Hypothalamus (tissue), 51 donors: ENCODE measurements around the gene C5AR2.
A peak's percentile ranks its signal among the peaks of the same experiment; 100 is the strongest.
"Not testable (repeated sequence)": the region's sequence is repeated elsewhere in the genome, so short reads cannot be mapped to it uniquely, and the experiment has no call there.

Source experiments
- DNase-seq, 51 donors: peaks; one replicate each; lab custom pipeline; 2025; lab: John Stamatoyannopoulos, UW

The C5AR2 gene

DNA sequence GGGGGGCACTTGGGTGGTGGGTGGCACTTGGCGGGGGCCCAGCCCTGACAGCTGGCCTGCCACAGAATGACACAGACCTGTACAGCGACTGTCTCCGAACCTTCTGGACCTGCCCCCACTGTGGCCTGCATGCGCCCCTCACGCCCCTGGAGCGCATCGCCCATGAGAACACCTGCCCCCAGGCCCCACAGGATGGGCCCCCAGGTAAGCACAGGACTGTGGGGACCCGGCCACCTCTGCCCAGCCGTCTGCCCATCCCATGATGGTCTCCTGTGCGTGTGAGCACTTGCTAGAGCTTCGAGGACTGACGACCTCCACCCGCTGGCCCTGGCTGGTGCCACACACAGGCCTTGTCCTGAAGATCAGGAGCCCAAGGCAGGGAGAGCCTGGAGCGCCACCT is 49.1 kb downstream of the C5AR2 start:
- DNase-seq = no peak

DNA sequence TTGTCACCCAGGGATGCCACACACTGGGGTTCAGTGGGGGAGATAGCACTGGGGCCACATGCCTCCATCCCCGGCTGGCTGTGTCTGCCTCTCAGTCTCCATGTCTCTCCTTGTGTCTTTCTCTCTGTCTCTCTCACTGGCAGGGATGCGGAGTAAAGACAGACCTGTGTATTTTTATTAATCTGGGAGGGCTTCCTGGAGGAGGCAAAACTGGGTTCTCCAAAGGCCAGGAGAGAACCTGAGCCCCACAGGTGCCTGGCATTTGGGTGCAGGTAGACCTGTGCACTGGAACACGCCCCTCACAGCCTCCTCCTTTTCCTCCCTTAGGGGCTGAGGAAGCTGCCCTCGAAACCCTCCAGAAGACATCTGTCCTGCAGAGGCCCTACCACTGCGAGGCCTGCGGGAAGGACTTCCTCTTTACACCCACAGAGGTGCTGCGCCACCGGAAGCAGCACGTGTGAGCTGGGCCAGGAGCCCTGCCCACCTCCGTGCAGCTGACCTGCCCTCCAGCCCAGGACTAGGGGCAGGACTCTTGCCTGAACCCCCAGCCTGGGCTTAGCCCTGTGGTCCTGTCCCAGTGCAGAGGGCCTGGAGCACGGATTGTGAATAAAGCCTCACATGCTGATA is 49.8 kb downstream of the C5AR2 start:
- DNase-seq = no peak

DNA sequence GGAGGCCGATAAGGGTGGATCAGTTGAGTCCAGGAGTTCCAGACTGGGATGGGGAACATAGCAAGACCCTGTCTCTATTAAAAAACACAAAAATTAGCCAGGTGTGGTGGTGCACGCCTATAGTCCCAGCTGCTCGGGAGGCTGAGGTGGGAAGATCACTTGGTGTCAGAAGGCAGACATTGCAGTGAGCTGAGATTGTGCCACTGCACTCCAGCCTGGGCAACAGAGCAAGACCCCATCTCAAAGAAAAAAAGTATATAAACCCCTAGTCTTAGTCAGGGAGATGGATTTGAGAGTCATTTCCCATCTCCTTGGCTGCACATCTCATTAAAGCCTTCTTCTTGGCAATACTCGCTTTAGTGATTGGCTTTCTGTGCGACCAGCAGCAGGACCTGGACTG is 51.9 kb downstream of the C5AR2 start:
- not testable (repeated sequence) for DNase-seq

DNA sequence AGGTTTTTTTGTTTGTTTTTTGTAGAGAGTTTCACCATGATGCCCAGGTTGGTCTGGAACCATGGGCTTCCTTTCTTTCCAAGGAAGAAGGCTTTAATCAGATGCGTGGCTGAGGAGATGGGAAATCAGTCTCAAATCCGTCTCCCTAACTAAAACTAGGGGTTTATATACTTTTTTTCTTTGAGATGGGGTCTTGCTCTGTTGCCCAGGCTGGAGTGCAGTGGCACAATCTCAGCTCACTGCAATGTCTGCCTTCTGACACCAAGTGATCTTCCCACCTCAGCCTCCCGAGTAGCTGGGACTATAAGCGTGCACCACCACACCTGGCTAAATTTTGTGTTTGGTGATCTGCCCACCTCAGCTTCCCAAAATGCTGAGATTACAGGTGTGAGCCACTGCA is 52.6 kb downstream of the C5AR2 start:
- DNase-seq = not testable (repeated sequence)

DNA sequence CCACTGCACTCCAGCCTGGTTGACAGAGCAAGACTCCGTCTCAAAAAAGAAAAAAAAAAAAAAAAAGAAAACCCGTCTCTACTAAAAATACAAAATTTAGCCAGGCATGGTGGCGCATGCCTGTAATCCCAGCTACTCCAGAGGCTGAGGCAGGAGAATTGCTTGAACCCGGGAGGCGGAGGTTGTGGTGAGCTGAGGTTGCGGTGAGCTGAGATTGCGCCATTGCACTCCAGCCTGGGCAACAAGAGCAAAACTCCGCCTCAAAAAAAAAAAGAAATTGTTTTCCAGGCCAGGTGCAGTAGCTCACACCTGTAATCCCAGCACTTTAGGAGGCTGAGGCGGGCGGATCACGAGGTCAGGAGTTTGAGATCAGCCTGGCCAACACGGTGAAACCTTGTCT is 54.6 kb downstream of the C5AR2 start:
- DNase-seq = not testable (repeated sequence)

DNA sequence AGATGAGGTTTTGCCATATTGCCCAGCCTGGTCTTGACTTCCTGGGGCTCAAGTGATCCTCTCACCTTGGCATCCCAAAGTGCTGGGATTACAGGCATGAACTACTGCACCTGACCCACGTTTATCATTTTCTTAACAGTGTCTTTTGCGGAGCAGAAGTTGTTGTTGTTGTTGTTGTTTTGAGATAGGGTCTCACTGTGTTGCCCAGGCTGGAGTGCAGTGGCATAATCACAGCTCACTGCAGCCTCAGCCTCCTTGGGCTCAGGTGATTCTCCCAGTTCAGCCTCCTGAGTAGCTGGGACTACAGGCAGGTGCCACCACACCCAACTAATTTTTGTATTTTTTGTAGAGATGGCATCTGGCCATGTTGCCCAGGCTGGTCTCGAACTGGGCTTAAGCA is 55.6 kb downstream of the C5AR2 start:
- not testable (repeated sequence) for DNase-seq

DNA sequence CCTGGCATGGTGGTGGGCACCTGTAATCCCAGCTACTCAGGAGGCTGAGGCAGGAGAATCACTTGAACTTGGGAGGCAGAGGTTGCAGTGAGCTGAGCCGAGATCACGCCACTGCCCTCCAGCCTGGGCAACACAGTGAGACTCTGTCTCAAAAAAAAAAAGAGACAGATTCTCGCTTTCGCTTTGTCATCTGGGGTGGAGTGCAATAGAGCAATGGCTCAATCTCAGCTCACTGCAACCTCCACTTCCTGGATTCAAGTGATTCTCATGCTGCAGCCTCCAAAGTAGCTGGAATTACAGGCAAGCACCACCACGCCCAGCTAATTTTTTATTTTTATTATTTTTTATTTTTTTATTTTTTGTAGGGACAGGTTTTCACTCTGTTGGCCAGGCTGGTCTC is 56.7 kb downstream of the C5AR2 start:
- DNase-seq = not testable (repeated sequence)

DNA sequence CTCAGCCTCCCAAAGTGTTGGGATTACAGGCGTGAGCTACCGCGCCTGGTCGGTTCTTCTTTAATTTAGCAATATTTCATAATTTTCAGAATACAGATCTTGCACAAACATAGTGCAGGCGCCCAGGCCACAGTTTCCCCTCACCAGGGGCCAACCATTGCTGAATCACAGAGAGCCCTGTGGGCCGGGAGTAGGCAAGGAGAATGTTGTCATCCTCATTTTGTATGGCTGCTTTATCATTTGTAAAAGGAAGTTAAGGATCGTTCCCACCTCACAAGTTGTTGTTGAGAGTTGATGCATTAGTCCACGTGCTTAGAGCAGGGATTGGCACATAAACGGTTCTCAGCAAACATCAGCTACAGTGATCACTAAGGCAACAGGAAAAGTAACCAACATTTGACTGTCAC is 57.2 kb downstream of the C5AR2 start:
- no peak for DNase-seq

DNA sequence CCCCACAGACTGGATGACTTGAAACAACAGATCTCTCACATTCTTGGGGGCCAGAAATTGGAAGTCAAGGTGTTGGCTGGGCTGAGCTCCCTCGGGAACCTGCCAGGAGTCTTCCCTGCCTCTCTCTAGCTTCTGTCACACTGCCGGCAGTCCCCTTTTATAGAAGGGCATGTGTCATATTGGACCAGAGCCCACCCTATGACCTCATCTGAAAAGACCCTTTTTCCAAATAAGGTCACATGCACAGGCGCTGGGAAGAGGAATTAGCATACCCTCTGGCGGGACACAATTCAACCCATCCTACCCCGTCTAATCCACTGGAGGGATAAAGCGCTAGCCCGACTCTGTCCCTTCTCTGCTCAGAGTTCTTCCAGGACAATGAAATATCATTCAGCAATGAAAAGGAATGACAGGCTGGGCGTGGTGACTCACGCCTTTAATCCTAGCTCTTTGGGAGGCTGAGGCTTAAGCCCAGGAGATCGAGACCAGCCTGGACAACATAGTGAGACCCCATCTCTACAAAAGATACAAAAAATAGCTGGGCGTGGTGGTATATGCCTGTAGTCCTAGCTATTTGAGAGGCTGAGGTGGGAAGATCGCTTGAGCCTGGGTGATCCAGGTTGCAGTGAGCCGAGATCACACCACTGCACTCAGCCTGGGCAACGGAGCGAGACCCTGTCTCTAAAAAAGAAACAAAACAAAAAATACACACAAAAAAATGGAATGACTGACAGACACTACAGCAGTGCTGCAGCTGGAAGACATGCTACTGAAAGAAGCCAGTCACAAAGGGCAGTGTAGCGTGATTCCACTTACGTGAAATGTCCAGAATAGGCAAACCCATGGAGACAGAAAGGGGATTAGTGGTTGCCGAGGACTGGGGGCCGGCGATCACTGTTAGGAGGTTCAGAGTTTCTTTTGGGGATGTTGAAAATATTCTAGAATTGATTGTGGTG is 58.8 kb downstream of the C5AR2 start:
- no peak for DNase-seq

DNA sequence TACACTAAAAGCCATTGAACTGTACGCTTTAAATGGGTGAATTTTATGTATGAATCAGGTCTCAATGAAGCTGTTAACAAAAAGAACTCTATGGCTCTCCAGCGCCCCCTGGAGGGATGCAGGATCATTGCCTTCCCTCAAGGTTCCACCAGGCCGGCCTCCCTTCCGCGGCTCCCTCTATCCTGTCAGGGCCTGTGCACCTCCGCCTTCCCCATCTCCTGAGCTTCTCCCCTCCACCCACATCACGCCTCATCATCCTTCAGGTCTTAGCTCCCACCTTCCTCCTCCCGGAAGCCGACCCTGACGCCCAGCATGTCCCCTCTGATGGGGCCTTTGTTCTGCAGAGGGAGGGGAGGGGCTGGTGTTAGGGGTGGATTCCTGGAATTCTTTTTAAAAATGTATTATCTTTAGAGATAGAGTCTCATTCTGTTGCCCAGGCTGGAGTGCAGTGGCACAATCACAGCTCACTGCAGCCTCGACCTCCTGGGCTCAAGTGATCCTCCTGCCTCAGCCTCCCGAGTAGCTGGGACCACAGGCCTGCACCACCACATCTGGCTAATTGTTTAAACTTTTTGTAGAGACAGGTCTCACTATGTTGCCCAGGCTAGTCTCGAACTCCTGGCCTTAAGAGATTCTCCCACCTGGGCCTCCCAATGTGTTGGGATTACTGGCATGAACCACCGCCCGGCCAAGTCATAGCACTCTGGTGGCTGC is 59.7 kb downstream of the C5AR2 start:
- peak in 45 of 51 donors; percentile 5 to 84 (median 43) for DNase-seq
